ENCODE measurements around the gene ARMH1.

GRCh38 chr1:44678626-44679025, 4.1 kb downstream of the ARMH1 start:
- TF ChIP-seq SUZ12 (IDR thresholded peaks at IDR 0.05) (no peak), FOXK2 (IDR thresholded peaks at IDR 0.05) (no peak), ARNT (IDR thresholded peaks at IDR 0.05) (no peak), BHLHE40 (IDR thresholded peaks at IDR 0.05; ENCODE audit: borderline replicate concordance) (no peak), SP1 (IDR thresholded peaks at IDR 0.05) (no peak), L3MBTL2 (conservative IDR thresholded peaks at IDR 0.05) (no peak), FOXA1 (IDR thresholded peaks at IDR 0.05) (no peak), ZNF384 (IDR thresholded peaks at IDR 0.05) (no peak), FOXM1 (IDR thresholded peaks at IDR 0.05; ENCODE audit: borderline replicate concordance) (no peak), CTBP1 (IDR thresholded peaks at IDR 0.05; ENCODE audit: borderline replicate concordance) (no peak), ELF4 (IDR thresholded peaks at IDR 0.05) (no peak), NFRKB (IDR thresholded peaks at IDR 0.05) (no peak), LEF1 (IDR thresholded peaks at IDR 0.05; ENCODE audit: borderline replicate concordance) (no peak), HDGF (IDR thresholded peaks at IDR 0.05; ENCODE audit: borderline replicate concordance) (no peak)

Measured in HEK293T (cell line).